Peyer's patch (tissue), 4 donors: ENCODE results near the gene XPNPEP1. TPM values are rescaled to one million over a fixed set of nuclear protein-coding genes. Genes with fewer than 3 reads are reported as not detected.
A peak's percentile ranks its signal among the peaks of the same experiment; 100 is the strongest.

ENCODE experiments used
- DNase-seq, 3 donors: peaks; one replicate each; pipeline ENCODE4 v3.0.0-alpha.2; 2017 to 2019
- H3K27ac ChIP-seq, 4 donors: fragments of 200-600 bp; sonication (generic); one replicate each; pipeline ENCODE4 v1.5.1; 2016 to 2019
- H3K27me3 ChIP-seq, 2 donors: fragments of 200-600 bp; sonication (generic); one replicate each; pipeline ENCODE4 v1.5.1; 2019
- H3K36me3 ChIP-seq, 3 donors: fragments of 200-600 bp; sonication (generic); one replicate each; pipeline ENCODE4 v1.5.1; 2016 to 2019
- H3K4me1 ChIP-seq, 4 donors: fragments of 200-600 bp; sonication (generic); one replicate each; pipeline ENCODE4 v1.5.1; 2016 to 2019
- H3K4me3 ChIP-seq, 4 donors: fragments of 200-600 bp; sonication (generic); 1 replicate in 3 of 4; 2 replicates in 1 of 4; pipeline ENCODE4 v1.5.1; 2016 to 2019; ENCODE audit warnings: mild to moderate bottlenecking in 1 of 4
- H3K9me3 ChIP-seq, 4 donors: fragments of 200-600 bp; sonication (generic); one replicate each; pipeline ENCODE4 v1.5.1; 2016 to 2019; ENCODE audit warnings: mild to moderate bottlenecking in 1 of 4
- CTCF ChIP-seq, 6 experiments: fragments of 450-650 bp in 4 of 6; fragments of 200-600 bp in 2 of 6; sonication (generic) in 1 of 6; IDR thresholded peaks; one replicate each; pipeline ENCODE4 v1.5.1; 2017 to 2019; ENCODE audit warnings: antibody characterized with exemption in 6 of 6, mild to moderate bottlenecking in 3 of 6, moderate library complexity in 1 of 6
- POLR2A ChIP-seq, 2 donors: fragments of 450-650 bp; IDR thresholded peaks; one replicate each; pipeline ENCODE4 v1.5.1; 2017; ENCODE audit warnings: antibody characterized with exemption in 2 of 2, mild to moderate bottlenecking in 2 of 2, moderate library complexity in 2 of 2
- total RNA-seq, 4 donors: library from RNA; depleted of rRNA; stranded (reverse); fragments of >200 nt; gene quantifications; one replicate each; pipeline ENCODE4 v1.1.0, GENCODE V29; 2016

Gene XPNPEP1
- total RNA-seq, 4 donors from 2014 or later, result 148 to 295 (median 263) TPM

- Histone ChIP-seq H3K4me3 (no peak overlapping the region), H3K36me3 (no peaks in the 10 kb centered on the region), H3K27ac (peak overlapping the region in 3 of 4 donors; percentile 57 to 77 (median 60)), H3K9me3 (no peaks in the 10 kb centered on the region), H3K27me3 (no peaks in the 10 kb centered on the region), H3K4me1 (peaks cover 0 to 76% (median 12%) of the 10 kb centered on the region in 4 donors)
- TF ChIP-seq CTCF (IDR thresholded peaks at IDR 0.05) (no peak), POLR2A (IDR thresholded peaks at IDR 0.05) (no peak)
- no peak for DNase-seq
Observed at GRCh38 chr10:109898666-109899355, 24.5 kb downstream of the XPNPEP1 start.

- Histone ChIP-seq H3K9me3 (no peaks in the 10 kb centered on the region), H3K4me3 (no peak overlapping the region), H3K36me3 (no peaks in the 10 kb centered on the region), H3K27me3 (no peaks in the 10 kb centered on the region), H3K4me1 (peaks cover 0 to 78% (median 8%) of the 10 kb centered on the region in 4 donors), H3K27ac (peak overlapping the region in 2 of 4 donors; percentile 60 to 77)
- DNase-seq, result no peak
- TF ChIP-seq POLR2A (IDR thresholded peaks at IDR 0.05), result no peak
- TF ChIP-seq CTCF (IDR thresholded peaks at IDR 0.05), result no peak
Observed at GRCh38 chr10:109898007-109898406, 25.3 kb downstream of the XPNPEP1 start.

GRCh38 chr10:109895848-109896247, 27.5 kb downstream of the XPNPEP1 start:
- no peak for DNase-seq
- H3K27me3 ChIP-seq, result no peaks in the 10 kb centered on the region
- H3K36me3 ChIP-seq, result peaks cover 0 to 15% (median 0%) of the 10 kb centered on the region in 3 donors
- TF ChIP-seq POLR2A (IDR thresholded peaks at IDR 0.05), result no peak
- no peak for TF ChIP-seq CTCF (IDR thresholded peaks at IDR 0.05)
- no peaks in the 10 kb centered on the region for H3K9me3 ChIP-seq
- peaks cover 0 to 78% (median 2%) of the 10 kb centered on the region in 4 donors for H3K4me1 ChIP-seq
- no peak overlapping the region for H3K4me3 ChIP-seq
- peak overlapping the region in 3 of 4 donors; percentile 6 to 60 (median 40) for H3K27ac ChIP-seq

- no peak overlapping the region for H3K4me3 ChIP-seq
- peaks cover 0 to 74% (median 2%) of the 10 kb centered on the region in 4 donors for H3K4me1 ChIP-seq
- H3K9me3 ChIP-seq, result no peaks in the 10 kb centered on the region
- peak overlapping the region; percentile 6 to 60 (median 23) for H3K27ac ChIP-seq
- no peaks in the 10 kb centered on the region for H3K27me3 ChIP-seq
- DNase-seq, result no peak
- no peak for TF ChIP-seq POLR2A (IDR thresholded peaks at IDR 0.05)
- no peak for TF ChIP-seq CTCF (IDR thresholded peaks at IDR 0.05)
- H3K36me3 ChIP-seq, result peaks cover 0 to 19% (median 0%) of the 10 kb centered on the region in 3 donors
Observed at GRCh38 chr10:109895095-109895818, 28.1 kb downstream of the XPNPEP1 start.

GRCh38 chr10:109894516-109894915, 28.8 kb downstream of the XPNPEP1 start:
- no peaks in the 10 kb centered on the region for H3K27me3 ChIP-seq
- H3K4me1 ChIP-seq, result peaks cover 0 to 67% (median 2%) of the 10 kb centered on the region in 4 donors
- H3K36me3 ChIP-seq, result peaks cover 0 to 19% (median 0%) of the 10 kb centered on the region in 3 donors
- H3K4me3 ChIP-seq, result no peak overlapping the region
- H3K9me3 ChIP-seq, result no peaks in the 10 kb centered on the region
- TF ChIP-seq POLR2A (IDR thresholded peaks at IDR 0.05), result no peak
- no peak for TF ChIP-seq CTCF (IDR thresholded peaks at IDR 0.05)
- H3K27ac ChIP-seq, result peak overlapping the region in 3 of 4 donors; percentile 22 to 60 (median 40)
- DNase-seq, result peak in 1 of 3 donors; percentile 64
